IMR-90 (cell line): Measurements from ENCODE around the gene SGMS1. TPM values are rescaled to one million over a fixed set of nuclear protein-coding genes. Genes with fewer than 3 reads are reported as not detected.
A peak's percentile ranks its signal among the peaks of the same experiment; 100 is the strongest.

Source experiments
- ATAC-seq: fragments of 200-7000 bp; cut with Tn5 transposase; 2 replicates; pipeline ENCODE4 v1.9.1; 2020; ENCODE audit warnings: low read depth, mild to moderate bottlenecking, moderate library complexity
- BruUV-seq: library from RNA; stranded (reverse); fragments of 400-500 nt; replicated peaks from 2 replicates; lab custom pipeline; 2021; lab: Mats Ljungman, UMichigan
- CTCF ChIA-PET: fragments of 300-600 bp; formaldehyde crosslinking; extraction: SDS; loops from one replicate; lab custom pipeline; 2021; ENCODE audit warnings: antibody characterized with exemption; lab: Yijun Ruan, JAX
- POLR2A ChIA-PET: fragments of 300-600 bp; sonication (Branson Sonifier 250); formaldehyde crosslinking; loops from one replicate; lab custom pipeline; 2022; ENCODE audit warnings: antibody characterized with exemption; ENCODE audit not compliant: unreplicated experiment; lab: Charles Lee
- DNase-seq: peaks from one replicate; pipeline ENCODE4 v3.0.0; 2013
- H2AFZ ChIP-seq: replicated peaks from 2 replicates; pipeline ENCODE3; 2013; ENCODE audit warnings: low read length, mild to moderate bottlenecking; ENCODE audit not compliant: poor library complexity
- H2AK5ac ChIP-seq: 2 replicates; pipeline ENCODE4 v1.6.1; 2013; ENCODE audit warnings: low read depth, low read length, inconsistent platforms
- H2AK9ac ChIP-seq: replicated peaks from 2 replicates; pipeline ENCODE3; 2013; ENCODE audit warnings: mild to moderate bottlenecking, low read depth, low read length, moderate library complexity; ENCODE audit not compliant: poor library complexity
- H2BK120ac ChIP-seq: 2 replicates; pipeline ENCODE4 v1.6.1; 2013; ENCODE audit warnings: low read depth, low read length, inconsistent platforms
- H2BK15ac ChIP-seq: 3 replicates; pipeline ENCODE4 v1.6.1; 2013; ENCODE audit warnings: low read depth, low read length, inconsistent platforms
- H2BK20ac ChIP-seq: 2 replicates; pipeline ENCODE4 v1.6.1; 2013; ENCODE audit warnings: low read depth, mild to moderate bottlenecking, inconsistent platforms, low read length, moderate library complexity
- H2BK5ac ChIP-seq: 2 replicates; pipeline ENCODE4 v1.6.1; 2013; ENCODE audit warnings: mild to moderate bottlenecking, low read depth, low read length, inconsistent platforms; ENCODE audit not compliant: poor library complexity, severe bottlenecking
- H3K14ac ChIP-seq: replicated peaks from 2 replicates; pipeline ENCODE4 v1.6.1; 2013; ENCODE audit warnings: low read depth, low read length, inconsistent platforms
- H3K18ac ChIP-seq: 2 replicates; pipeline ENCODE4 v1.6.1; 2013; ENCODE audit warnings: low read depth, low read length, control low read depth
- H3K23ac ChIP-seq: 2 replicates; pipeline ENCODE4 v1.6.1; 2013; ENCODE audit warnings: low read depth, low read length, inconsistent platforms
- H3K27ac ChIP-seq: 2 replicates; pipeline ENCODE4 v1.5.1; 2013; ENCODE audit warnings: mild to moderate bottlenecking, control low read depth, low read length; ENCODE audit not compliant: insufficient read depth
- H3K27me3 ChIP-seq: 2 replicates; pipeline ENCODE4 v1.6.1; 2013; ENCODE audit warnings: low read length; ENCODE audit not compliant: control insufficient read depth, insufficient read depth
- H3K36me3 ChIP-seq: 2 replicates; pipeline ENCODE4 v1.6.1; 2013; ENCODE audit warnings: low read length, mixed read lengths; ENCODE audit not compliant: control insufficient read depth, insufficient read depth
- H3K4ac ChIP-seq: 2 replicates; pipeline ENCODE4 v1.6.1; 2013; ENCODE audit warnings: low read depth, low read length, inconsistent platforms
- H3K4me1 ChIP-seq: 2 replicates; pipeline ENCODE4 v1.6.1; 2013; ENCODE audit warnings: low read length, mixed read lengths; ENCODE audit not compliant: control insufficient read depth, insufficient read depth
- H3K4me2 ChIP-seq: 2 replicates; pipeline ENCODE4 v1.6.1; 2013; ENCODE audit warnings: low read depth, mild to moderate bottlenecking, control low read depth, low read length, moderate library complexity
- H3K4me3 ChIP-seq: 2 replicates; pipeline ENCODE4 v1.5.1; 2013; ENCODE audit warnings: low read depth, mild to moderate bottlenecking, control low read depth, low read length, moderate library complexity; ENCODE audit not compliant: insufficient read depth
- H3K56ac ChIP-seq: 2 replicates; pipeline ENCODE4 v1.6.1; 2013; ENCODE audit warnings: low read length, inconsistent platforms; ENCODE audit not compliant: insufficient read depth; ENCODE audit errors: extremely low read depth
- H3K79me1 ChIP-seq, 2 experiments: 2 replicates each; pipeline ENCODE4 v1.6.1; 2013; ENCODE audit warnings: low read length in 2 of 2, inconsistent platforms in 1 of 2, low read depth in 1 of 2
- H3K9ac ChIP-seq: 2 replicates; pipeline ENCODE4 v1.6.1; 2013; ENCODE audit warnings: low read depth, low read length, control low read depth
- H3K9me1 ChIP-seq: 2 replicates; pipeline ENCODE4 v1.6.1; 2013; ENCODE audit warnings: low read length, inconsistent platforms; ENCODE audit not compliant: insufficient read depth
- H3K9me3 ChIP-seq: 2 replicates; pipeline ENCODE4 v1.6.1; 2013; ENCODE audit warnings: low read length; ENCODE audit not compliant: control insufficient read depth, insufficient read depth
- H4K20me1 ChIP-seq: 2 replicates; pipeline ENCODE4 v1.6.1; 2013; ENCODE audit warnings: low read length, inconsistent platforms; ENCODE audit not compliant: insufficient read depth
- H4K5ac ChIP-seq: 2 replicates; pipeline ENCODE4 v1.6.1; 2013; ENCODE audit warnings: mild to moderate bottlenecking, low read depth, low read length, control low read depth
- H4K8ac ChIP-seq, 2 experiments: 2 replicates each; pipeline ENCODE4 v1.6.1; 2013; ENCODE audit warnings: low read depth in 2 of 2, low read length in 2 of 2, control low read depth in 1 of 2, inconsistent platforms in 1 of 2
- H4K91ac ChIP-seq: 2 replicates; pipeline ENCODE4 v1.6.1; 2013; ENCODE audit warnings: low read depth, low read length, inconsistent platforms; ENCODE audit not compliant: insufficient read depth
- BHLHE40 ChIP-seq: fragments of 150-350 bp; IDR thresholded peaks from 2 replicates; pipeline ENCODE4 v1.6.1; 2016; ENCODE audit warnings: mild to moderate bottlenecking, low read depth, low read length
- CEBPB ChIP-seq: IDR thresholded peaks from 2 replicates; pipeline ENCODE4 v1.6.1; 2012; ENCODE audit warnings: low read depth, low read length, improper control_type of control experiment
- CHD1 ChIP-seq: IDR thresholded peaks from 2 replicates; pipeline ENCODE4 v1.6.1; 2012; ENCODE audit warnings: low read depth, low read length, improper control_type of control experiment
- CTCF ChIP-seq: conservative IDR thresholded peaks from 2 replicates; pipeline ENCODE4 v1.5.1; 2012; ENCODE audit warnings: mild to moderate bottlenecking, low read depth, low read length, improper control_type of control experiment
- ELK1 ChIP-seq: fragments of 150-350 bp; IDR thresholded peaks from 2 replicates; pipeline ENCODE4 v1.6.1; 2016; ENCODE audit warnings: low read depth, mild to moderate bottlenecking, low read length, moderate library complexity, borderline replicate concordance
- FOS ChIP-seq: fragments of 150-350 bp; IDR thresholded peaks from 2 replicates; pipeline ENCODE4 v1.6.1; 2016; ENCODE audit warnings: low read depth, low read length
- MAFK ChIP-seq: IDR thresholded peaks from 2 replicates; pipeline ENCODE4 v1.6.1; 2012; ENCODE audit warnings: low read depth, low read length, improper control_type of control experiment
- MAZ ChIP-seq: IDR thresholded peaks from 2 replicates; pipeline ENCODE4 v1.6.1; 2012; ENCODE audit warnings: low read depth, mild to moderate bottlenecking, low read length, improper control_type of control experiment, moderate library complexity, borderline replicate concordance
- MXI1 ChIP-seq: IDR thresholded peaks from 2 replicates; pipeline ENCODE4 v1.6.1; 2012; ENCODE audit warnings: low read depth, mild to moderate bottlenecking, low read length, moderate library complexity, borderline replicate concordance
- POLR2A ChIP-seq: IDR thresholded peaks from 2 replicates; pipeline ENCODE4 v1.6.1; 2012; ENCODE audit warnings: mild to moderate bottlenecking, low read depth, low read length
- RCOR1 ChIP-seq: IDR thresholded peaks from 2 replicates; pipeline ENCODE4 v1.6.1; 2012; ENCODE audit warnings: mild to moderate bottlenecking, low read length, improper control_type of control experiment; ENCODE audit not compliant: insufficient replicate concordance
- WGBS, 2 experiments: methylation state at CpG; one replicate each; pipeline versions ENCODE4 v1.1.5 to v1.1.7; 2013; ENCODE audit warnings: missing lambda C conversion rate in 2 of 2; ENCODE audit not compliant: insufficient read length in 1 of 2; ENCODE audit errors: extremely low coverage in 2 of 2; 5-methylcytosine and 5-hydroxymethylcytosine counted together
- dilution Hi-C: fragments of 300-500 bp; cut with HindIII; formaldehyde crosslinking; loops from one replicate; pipeline ENCODE4 v1.14.3; 2018; ENCODE audit warnings: low sequenced_read_pairs; ENCODE audit not compliant: unreplicated experiment
- in situ Hi-C: fragments of 300-500 bp; cut with MboI; formaldehyde crosslinking; loops from 3 replicates; pipeline ENCODE4 v1.14.3; 2019; ENCODE audit warnings: low sequenced_read_pairs, inconsistent platforms, mixed read lengths
- intact Hi-C: fragments of 100-400 bp; cut with micrococcal nuclease; formaldehyde crosslinking; loops from 2 replicates; pipeline ENCODE4 v1.10.0; 2022
- polyA plus RNA-seq, 3 experiments: library from polyadenylated mRNA; depleted of rRNA; stranded (reverse); fragments of >200 nt; gene quantifications; 2 replicates each; pipeline ENCODE4 v1.2.3, GENCODE V29; 2012; ENCODE audit warnings: low replicate concordance in 1 of 3
- total RNA-seq: library from RNA; depleted of rRNA; stranded (reverse); fragments of >200 nt; gene quantifications from 2 replicates; pipeline ENCODE4 v1.2.3, GENCODE V29; 2012

The SGMS1 gene
- total and polyA plus RNA-seq, 2 of the 4 experiments (the other 2 are of a cell fraction): 9.8 to 30.8 TPM

- H3K9me1 ChIP-seq: peaks cover 2% of the 10 kb centered on the region; the same call in 1 of the 2 replicates
- peaks cover 7% of the 10 kb centered on the region; the same call in 1 of the 2 replicates for H3K4me1 ChIP-seq
- peak overlapping the region; percentile 77; the same call in 1 of the 3 replicates for H2BK15ac ChIP-seq
- in situ Hi-C loops: no loop called here
- H3K27me3 ChIP-seq: no peaks in the 10 kb centered on the region
- peak overlapping the region; percentile 14; the same call in 1 of the 2 replicates for H3K9ac ChIP-seq
- peak overlapping the region; percentile 95 for H2BK20ac ChIP-seq
- H3K9me3 ChIP-seq: no peaks in the 10 kb centered on the region
- H3K4me3 ChIP-seq: peak overlapping the region; percentile 8; the same call in 1 of the 2 replicates
- no CpG with 5 or more reads among the region's 6 CpGs for WGBS, 2 experiments
- H3K36me3 ChIP-seq: no peaks in the 10 kb centered on the region; the same call in 1 of the 2 replicates
- H3K4ac ChIP-seq: peak overlapping the region; percentile 87
- BruUV-seq: no TSS peak
- peak overlapping the region; percentile 90 for H3K23ac ChIP-seq
- H3K79me1 ChIP-seq: peaks cover 6 to 18% of the 10 kb centered on the region in 2 experiments; a peak in 3 of 4 replicates
- ChIA-PET CTCF (interaction anchor here (1.1 kb wide), 1 partner anchor 42 kb away, joined by 4 read pairs; no protein-coding TSS in a partner anchor), POLR2A (interaction anchor here (0.5 to 0.6 kb wide), 2 partner anchors 13 to 91 kb away, joined by 4 to 6 read pairs; no protein-coding TSS in a partner anchor)
- H2AK9ac ChIP-seq: peak overlapping the region; percentile 88
- peak overlapping the region; percentile 80 for H2AK5ac ChIP-seq
- H3K14ac ChIP-seq: peak overlapping the region; percentile 95
- peak overlapping the region; percentile 16 for H2AFZ ChIP-seq
- DNase-seq: peak; percentile 98
- H2BK120ac ChIP-seq: peak overlapping the region; percentile 96
- H3K18ac ChIP-seq: peak overlapping the region; percentile 79; the same call in 1 of the 2 replicates
- peak overlapping the region; percentile 61; the same call in 1 of the 2 replicates for H4K5ac ChIP-seq
- H3K56ac ChIP-seq: peak overlapping the region; percentile 87
- no peaks in the 10 kb centered on the region for H4K20me1 ChIP-seq
- H3K4me2 ChIP-seq: peak overlapping the region; percentile 84
- H4K91ac ChIP-seq: peak overlapping the region; percentile 84
- H2BK5ac ChIP-seq: peak overlapping the region; percentile 93
- ATAC-seq: peak; percentile 96
- intact Hi-C loops: loop anchor here (5.0 kb wide), 2 partner anchors 92 to 297 kb away; partner anchors contain the start of gene SGMS1
- H3K27ac ChIP-seq: peak overlapping the region; percentile 33
- TF ChIP-seq BHLHE40: peak; percentile 88
- no peak for TF ChIP-seq CHD1
- no peak for TF ChIP-seq MAZ
- peak; percentile 35; the same call in 1 of the 2 replicates for TF ChIP-seq MAFK
- TF ChIP-seq ELK1: no peak
- peak; percentile 59 for TF ChIP-seq CEBPB
- no peak for TF ChIP-seq POLR2A
- TF ChIP-seq MXI1: no peak
- TF ChIP-seq FOS: peak; percentile 89
- TF ChIP-seq RCOR1: peak; percentile 39
- no peak for TF ChIP-seq CTCF
- peak overlapping the region; percentile 8 to 88; a peak in 2 of 4 replicates for H4K8ac ChIP-seq
- dilution Hi-C loops: no loop called here
These were observed 298.1 kb downstream of the SGMS1 start for GRCh38 chr10:50325449-50326171.
